Central memory CD8-positive, alpha-beta T cell (primary cell): ENCODE measurements around the gene ERCC6L.

ENCODE experiments used
- ATAC-seq: fragments of 150-1000 bp; cut with Tn5 transposase; replicated peaks from 2 replicates; pipeline ENCODE4 v1.10.0; 2022; ENCODE audit warnings: mild to moderate bottlenecking, moderate FRiP score, moderate number of reproducible peaks; ENCODE audit not compliant: poor library complexity, severe bottlenecking; ENCODE audit errors: extremely low read depth
- DNase-seq, 2 donors: peaks; one replicate each; pipeline ENCODE4 v3.0.0; 2021; ENCODE audit warnings: low spot score in 2 of 2
- H3K27ac Mint-ChIP-seq: one replicate; pipeline ENCODE4 v1.8.0; 2022; ENCODE audit warnings: low read depth, mild to moderate bottlenecking, moderate library complexity, mixed read lengths
- H3K27me3 Mint-ChIP-seq: one replicate; pipeline ENCODE4 v1.8.0; 2022; ENCODE audit warnings: mixed read lengths
- H3K36me3 Mint-ChIP-seq: one replicate; pipeline ENCODE4 v1.8.0; 2022; ENCODE audit warnings: mild to moderate bottlenecking, moderate library complexity, mixed read lengths; ENCODE audit not compliant: insufficient read depth
- H3K4me1 Mint-ChIP-seq: one replicate; pipeline ENCODE4 v1.8.0; 2022; ENCODE audit warnings: mixed read lengths
- H3K4me3 Mint-ChIP-seq: one replicate; pipeline ENCODE4 v1.8.0; 2022; ENCODE audit warnings: mild to moderate bottlenecking, moderate library complexity, mixed read lengths
- H3K9me3 Mint-ChIP-seq: one replicate; pipeline ENCODE4 v1.8.0; 2022; ENCODE audit warnings: mixed read lengths

ERCC6L gene

DNA sequence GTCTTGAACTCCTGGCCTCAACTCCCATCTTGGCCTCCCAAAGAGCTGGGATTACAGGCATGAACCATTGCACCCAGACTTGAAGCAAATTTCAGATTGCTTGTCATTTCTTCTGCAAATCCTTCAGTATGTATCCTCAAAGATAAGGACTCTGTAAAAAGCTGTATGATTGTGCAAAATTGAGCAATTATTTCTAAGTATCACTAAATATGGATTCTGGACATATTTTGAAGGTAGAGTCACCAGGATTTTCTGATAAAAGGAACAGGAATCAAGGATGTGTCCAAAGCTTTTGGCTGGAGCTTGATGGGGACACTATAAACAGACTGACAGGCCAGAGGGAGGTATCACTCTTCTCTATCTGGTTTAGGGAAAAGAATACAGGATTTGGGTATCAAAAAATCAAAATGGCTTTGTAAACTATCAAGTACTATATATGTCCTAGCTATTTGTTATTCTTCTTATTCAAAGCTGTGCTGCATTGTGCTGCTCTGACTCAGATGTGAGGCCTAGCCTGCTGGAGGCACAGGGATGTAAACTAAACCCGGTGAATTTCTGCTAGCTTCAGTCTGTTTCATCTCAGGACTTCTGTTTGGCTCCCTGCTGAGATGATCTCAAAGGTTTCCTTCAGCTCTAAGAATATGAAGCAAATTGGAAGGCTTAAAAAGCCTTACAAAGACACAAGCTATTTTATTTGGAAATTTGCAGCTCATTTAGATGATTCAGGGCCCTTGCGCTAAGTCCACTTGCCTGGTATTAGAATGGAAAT lies 30.0 kb upstream of the ERCC6L start:
- Mint-ChIP-seq H3K4me3 (no peak overlapping the region), H3K36me3 (peaks cover 35% of the 10 kb centered on the region), H3K4me1 (peaks cover 19% of the 10 kb centered on the region), H3K27me3 (no peaks in the 10 kb centered on the region), H3K27ac (no peak overlapping the region), H3K9me3 (no peaks in the 10 kb centered on the region)
- no peak for DNase-seq
- ATAC-seq = no peak

DNA sequence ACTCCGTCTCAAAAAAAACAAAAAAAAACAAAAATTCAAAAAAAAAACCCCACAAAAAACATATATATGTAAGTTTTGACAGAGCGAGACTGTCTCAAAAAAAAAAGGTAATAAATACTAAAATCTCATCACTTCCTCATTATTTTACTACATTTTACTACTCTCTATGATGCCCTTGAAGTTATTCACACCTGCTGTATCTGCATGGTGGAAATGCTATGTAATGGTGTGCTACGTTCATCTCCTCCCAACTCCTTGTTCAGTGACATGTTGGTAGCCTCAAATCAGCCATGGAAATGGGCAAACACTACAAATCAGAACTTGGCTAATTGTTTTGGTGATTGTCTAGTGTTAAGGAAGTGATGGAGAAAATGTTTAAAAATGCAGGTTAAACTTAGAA lies 26.4 kb upstream of the ERCC6L start:
- H3K9me3 Mint-ChIP-seq = no peaks in the 10 kb centered on the region
- H3K4me3 Mint-ChIP-seq = no peak overlapping the region
- H3K36me3 Mint-ChIP-seq = peaks cover 15% of the 10 kb centered on the region
- no peak overlapping the region for H3K27ac Mint-ChIP-seq
- no peaks in the 10 kb centered on the region for H3K27me3 Mint-ChIP-seq
- H3K4me1 Mint-ChIP-seq = no peaks in the 10 kb centered on the region
- DNase-seq = no peak
- no peak for ATAC-seq

GRCh38 chrX:72262077-72262476 lies 23.2 kb upstream of the ERCC6L start:
- no peak for ATAC-seq
- Mint-ChIP-seq H3K4me3 (no peak overlapping the region), H3K27me3 (no peaks in the 10 kb centered on the region)

DNA sequence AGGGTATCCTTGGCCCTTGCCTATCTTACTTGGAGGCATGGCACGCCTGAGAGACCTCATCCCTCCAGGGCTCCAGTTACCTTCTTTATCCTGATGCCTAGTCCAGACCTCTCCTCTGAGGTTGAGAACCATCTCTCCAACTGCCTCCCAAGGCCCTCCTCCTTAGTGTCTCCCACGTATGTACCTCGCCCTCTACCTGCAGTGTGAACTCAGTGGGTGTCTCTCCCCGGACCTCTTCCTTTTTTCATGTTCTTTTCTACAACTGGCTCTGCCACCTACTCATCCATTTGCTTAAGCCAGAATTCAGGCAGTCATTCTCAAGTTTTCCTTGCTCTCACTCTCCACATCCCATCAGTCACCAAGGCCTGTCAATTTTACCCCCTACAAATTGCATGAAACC lies 21.6 kb upstream of the ERCC6L start:
- no peaks in the 10 kb centered on the region for H3K4me1 Mint-ChIP-seq
- no peak overlapping the region for H3K4me3 Mint-ChIP-seq
- DNase-seq = no peak
- ATAC-seq = no peak
- no peaks in the 10 kb centered on the region for H3K36me3 Mint-ChIP-seq
- no peak overlapping the region for H3K27ac Mint-ChIP-seq
- H3K9me3 Mint-ChIP-seq = no peaks in the 10 kb centered on the region
- H3K27me3 Mint-ChIP-seq = peaks cover 14% of the 10 kb centered on the region

More at GRCh38 chrX:72262077-72262476, 23.2 kb upstream of the ERCC6L start:
- DNase-seq = no peak
- H3K36me3 Mint-ChIP-seq = no peaks in the 10 kb centered on the region
- H3K4me1 Mint-ChIP-seq = no peaks in the 10 kb centered on the region
- H3K27ac Mint-ChIP-seq = no peak overlapping the region
- no peaks in the 10 kb centered on the region for H3K9me3 Mint-ChIP-seq

DNA sequence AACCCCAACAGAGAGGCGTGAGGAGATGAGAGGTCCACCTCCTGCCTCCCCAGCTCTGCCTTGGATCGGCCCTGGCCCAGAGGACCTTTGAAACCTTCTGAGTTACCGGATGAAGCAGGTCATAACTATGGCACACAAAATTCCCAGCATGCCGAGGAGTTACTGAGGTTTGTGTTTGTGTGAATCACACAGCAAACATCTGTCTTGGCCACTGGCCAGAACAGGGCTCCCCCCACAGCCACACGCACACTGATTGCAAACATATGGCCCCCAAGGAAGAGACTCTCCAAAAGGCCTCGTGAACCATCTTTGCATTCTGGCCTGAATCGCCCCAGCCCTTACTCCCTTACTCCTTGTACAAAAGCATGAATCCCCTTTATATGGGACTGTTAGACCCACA lies 19.3 kb upstream of the ERCC6L start:
- H3K27me3 Mint-ChIP-seq = peaks cover 31% of the 10 kb centered on the region
- ATAC-seq = no peak

DNA sequence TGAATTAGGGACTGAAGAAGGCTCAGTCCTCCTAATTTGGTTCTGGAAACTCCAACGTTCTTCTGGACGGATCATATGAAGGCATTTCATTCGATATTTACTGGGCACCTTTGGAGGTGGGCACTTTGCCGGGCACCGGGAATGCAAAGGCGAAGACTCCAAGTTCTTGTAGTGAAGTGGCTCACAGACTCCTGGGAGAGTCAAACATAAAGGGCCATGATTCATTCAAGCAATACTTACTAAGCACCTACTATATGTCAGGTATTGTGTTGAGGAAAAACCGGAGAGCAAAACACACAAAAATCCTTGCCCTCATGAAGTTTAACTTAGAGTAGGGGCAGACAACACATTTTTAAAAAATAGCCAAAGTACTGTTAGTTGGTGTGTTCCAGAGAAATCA lies 17.0 kb upstream of the ERCC6L start:
- H3K9me3 Mint-ChIP-seq = no peaks in the 10 kb centered on the region
- no peaks in the 10 kb centered on the region for H3K36me3 Mint-ChIP-seq
- H3K4me3 Mint-ChIP-seq = no peak overlapping the region
- no peak overlapping the region for H3K27ac Mint-ChIP-seq
- no peak for ATAC-seq
- peaks cover 38% of the 10 kb centered on the region for H3K27me3 Mint-ChIP-seq
- no peak for DNase-seq
- H3K4me1 Mint-ChIP-seq = no peaks in the 10 kb centered on the region

More for the DNA sequence above, 19.3 kb upstream of the ERCC6L start:
- no peaks in the 10 kb centered on the region for H3K9me3 Mint-ChIP-seq
- no peak overlapping the region for H3K27ac Mint-ChIP-seq
- H3K4me1 Mint-ChIP-seq = no peaks in the 10 kb centered on the region
- no peaks in the 10 kb centered on the region for H3K36me3 Mint-ChIP-seq
- no peak for DNase-seq
- no peak overlapping the region for H3K4me3 Mint-ChIP-seq

- ATAC-seq (no peak), DNase-seq (no peak)
- Mint-ChIP-seq H3K27ac (no peak overlapping the region), H3K9me3 (no peaks in the 10 kb centered on the region), H3K4me1 (no peaks in the 10 kb centered on the region), H3K27me3 (peaks cover 38% of the 10 kb centered on the region), H3K4me3 (no peak overlapping the region), H3K36me3 (no peaks in the 10 kb centered on the region)
These were observed 16.6 kb upstream of the ERCC6L start for GRCh38 chrX:72255445-72255844.

DNA sequence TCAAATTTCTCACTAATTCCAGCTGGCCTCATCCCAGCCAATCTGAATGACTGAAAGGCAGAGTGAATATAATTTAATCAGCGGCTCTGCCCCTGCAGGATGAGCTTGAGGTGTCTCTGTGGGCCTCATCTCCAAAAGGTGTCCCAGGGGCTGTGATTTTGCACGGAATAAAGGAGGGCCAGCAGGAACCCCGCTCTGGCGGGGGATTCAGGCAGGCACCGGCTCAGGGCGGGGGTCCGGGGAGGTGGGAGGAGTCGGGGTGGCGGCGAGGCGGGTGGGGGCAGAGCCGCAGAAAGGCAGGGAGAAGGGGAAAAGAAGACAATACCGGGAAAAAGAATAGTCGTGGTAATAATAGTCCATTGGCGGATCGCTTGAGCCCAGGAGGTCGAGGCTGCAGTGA lies 16.0 kb upstream of the ERCC6L start:
- Mint-ChIP-seq H3K27ac (no peak overlapping the region), H3K9me3 (no peaks in the 10 kb centered on the region)
- ATAC-seq = no peak

GRCh38 chrX:72253686-72254085 lies 14.9 kb upstream of the ERCC6L start:
- H3K9me3 Mint-ChIP-seq = no peaks in the 10 kb centered on the region
- H3K4me1 Mint-ChIP-seq = no peaks in the 10 kb centered on the region
- no peak for ATAC-seq
- H3K27ac Mint-ChIP-seq = no peak overlapping the region
- no peaks in the 10 kb centered on the region for H3K36me3 Mint-ChIP-seq
- H3K4me3 Mint-ChIP-seq = no peak overlapping the region
- DNase-seq = no peak
- peaks cover 38% of the 10 kb centered on the region for H3K27me3 Mint-ChIP-seq

More for the DNA sequence above, 16.0 kb upstream of the ERCC6L start:
- Mint-ChIP-seq H3K27me3 (peaks cover 38% of the 10 kb centered on the region), H3K4me1 (no peaks in the 10 kb centered on the region), H3K36me3 (no peaks in the 10 kb centered on the region), H3K4me3 (no peak overlapping the region)
- no peak for DNase-seq

DNA sequence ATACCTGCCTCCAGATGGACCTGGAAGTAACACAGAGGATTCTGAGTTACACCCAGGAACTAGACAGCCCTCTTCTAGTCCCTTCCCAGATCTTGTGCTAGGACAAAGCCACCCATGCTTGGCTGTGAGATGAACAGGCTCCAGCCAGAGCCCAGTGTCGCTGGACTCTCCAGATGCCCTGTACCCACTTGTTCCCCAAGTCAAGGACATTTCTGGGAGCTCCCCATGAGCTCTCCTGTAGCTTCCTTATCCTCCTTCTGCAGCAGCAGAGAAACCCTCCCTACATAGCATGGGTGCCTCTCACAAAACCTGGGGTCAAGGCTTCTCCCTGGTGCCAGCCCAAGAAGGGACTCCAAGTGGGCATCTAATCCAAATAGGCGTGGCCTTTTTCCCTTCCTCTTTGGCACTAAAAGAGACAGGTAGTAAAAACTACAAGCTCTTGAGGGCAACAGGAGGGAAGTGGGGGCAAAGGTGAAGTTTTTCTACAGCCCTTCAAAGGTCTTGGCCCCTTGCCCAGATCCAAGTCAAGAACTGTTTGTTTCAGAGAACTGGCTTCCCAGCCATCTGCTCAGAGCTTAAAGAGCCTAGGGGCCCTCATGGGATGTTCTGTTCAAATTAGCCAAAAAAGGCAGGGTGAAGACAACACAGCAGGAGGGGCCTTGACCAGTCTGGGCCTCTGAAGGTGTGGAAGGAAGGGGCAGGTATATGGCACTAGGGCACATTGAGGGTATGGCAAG lies 8.5 kb upstream of the ERCC6L start:
- Mint-ChIP-seq H3K9me3 (no peaks in the 10 kb centered on the region), H3K4me1 (no peaks in the 10 kb centered on the region), H3K27me3 (no peaks in the 10 kb centered on the region), H3K4me3 (no peak overlapping the region), H3K36me3 (peaks cover 2% of the 10 kb centered on the region), H3K27ac (no peak overlapping the region)
- ATAC-seq (no peak), DNase-seq (no peak)

GRCh38 chrX:72245461-72246089 lies 6.7 kb upstream of the ERCC6L start:
- H3K27me3 Mint-ChIP-seq = no peaks in the 10 kb centered on the region
- H3K4me3 Mint-ChIP-seq = no peak overlapping the region
- no peaks in the 10 kb centered on the region for H3K9me3 Mint-ChIP-seq
- H3K4me1 Mint-ChIP-seq = no peaks in the 10 kb centered on the region
- H3K27ac Mint-ChIP-seq = no peak overlapping the region
- no peak for ATAC-seq
- peaks cover 2% of the 10 kb centered on the region for H3K36me3 Mint-ChIP-seq
- DNase-seq = peak; percentile 11 to 14

- ATAC-seq (no peak), DNase-seq (no peak)
- no peak overlapping the region for H3K4me3 Mint-ChIP-seq
- H3K27ac Mint-ChIP-seq = no peak overlapping the region
- H3K27me3 Mint-ChIP-seq = no peaks in the 10 kb centered on the region
- H3K4me1 Mint-ChIP-seq = peaks cover 1% of the 10 kb centered on the region
- peaks cover 3% of the 10 kb centered on the region for H3K36me3 Mint-ChIP-seq
- H3K9me3 Mint-ChIP-seq = no peaks in the 10 kb centered on the region
These were observed 4.6 kb upstream of the ERCC6L start for GRCh38 chrX:72243472-72243871.

GRCh38 chrX:72240976-72241375 lies 2.1 kb upstream of the ERCC6L start:
- ATAC-seq (no peak), DNase-seq (no peak)
- Mint-ChIP-seq H3K4me1 (peaks cover 6% of the 10 kb centered on the region), H3K9me3 (no peaks in the 10 kb centered on the region), H3K27ac (no peak overlapping the region), H3K27me3 (no peaks in the 10 kb centered on the region), H3K36me3 (peaks cover 3% of the 10 kb centered on the region), H3K4me3 (no peak overlapping the region)
